ENCODE measurements around the gene PTF1A.
A peak's percentile ranks its signal among the peaks of the same experiment; 100 is the strongest.

PTF1A gene

GRCh38 chr10:23197416-23197861 is 5.3 kb downstream of the PTF1A start:
- H3K4me1 ChIP-seq (ENCODE audit: insufficient read depth, low read length, poor library complexity, severe bottlenecking): peaks cover 5% of the 10 kb centered on the region
- H3K27me3 ChIP-seq (ENCODE audit: insufficient read depth, low read length, poor library complexity, severe bottlenecking): peaks cover 1% of the 10 kb centered on the region
- no peaks in the 10 kb centered on the region for H3K9me2 ChIP-seq (replicated peaks; ENCODE audit: low read depth, low read length)

GRCh38 chr10:23198610-23198939 is 6.5 kb downstream of the PTF1A start:
- no peaks in the 10 kb centered on the region for H3K36me3 ChIP-seq (ENCODE audit: insufficient read depth, low read length)
- H3K4me1 ChIP-seq (ENCODE audit: insufficient read depth, low read length, poor library complexity, severe bottlenecking): peaks cover 5% of the 10 kb centered on the region
- no peaks in the 10 kb centered on the region for H4K20me1 ChIP-seq (ENCODE audit: insufficient read depth, low read length, poor library complexity, severe bottlenecking)
- H3K4me3 ChIP-seq (ENCODE audit: low read length, poor library complexity, severe bottlenecking): no peak overlapping the region
- no peaks in the 10 kb centered on the region for H3K9me2 ChIP-seq (replicated peaks; ENCODE audit: low read depth, low read length)
- no peak overlapping the region for H2AFZ ChIP-seq (ENCODE audit: low read length)
- no peak overlapping the region for H3K4me2 ChIP-seq (ENCODE audit: low read depth, low read length, poor library complexity, severe bottlenecking)
- H3K9me3 ChIP-seq (ENCODE audit: insufficient read depth, low read depth, low read length): no peaks in the 10 kb centered on the region
- H3K79me2 ChIP-seq (ENCODE audit: insufficient read depth, low read length): no peaks in the 10 kb centered on the region
- TF ChIP-seq CTCF (conservative IDR thresholded peaks at IDR 0.05; ENCODE audit: low read length) (no peak), EZH2phosphoT487 (IDR thresholded peaks at IDR 0.05; ENCODE audit: borderline replicate concordance) (no peak)
- H3F3A ChIP-seq (ENCODE audit: low read depth): no peaks in the 10 kb centered on the region
- no peak overlapping the region for H3K9ac ChIP-seq (ENCODE audit: low read depth, low read length, poor library complexity, severe bottlenecking)
- H3K27me3 ChIP-seq (ENCODE audit: insufficient read depth, low read length, poor library complexity, severe bottlenecking): peaks cover 5% of the 10 kb centered on the region

More at GRCh38 chr10:23197416-23197861, 5.3 kb downstream of the PTF1A start:
- Histone ChIP-seq H3K9me3 (ENCODE audit: insufficient read depth, low read depth, low read length) (no peaks in the 10 kb centered on the region), H3K4me2 (ENCODE audit: low read depth, low read length, poor library complexity, severe bottlenecking) (no peak overlapping the region), H3K36me3 (ENCODE audit: insufficient read depth, low read length) (no peaks in the 10 kb centered on the region), H4K20me1 (ENCODE audit: insufficient read depth, low read length, poor library complexity, severe bottlenecking) (no peaks in the 10 kb centered on the region), H3K4me3 (ENCODE audit: low read length, poor library complexity, severe bottlenecking) (no peak overlapping the region), H3K9ac (ENCODE audit: low read depth, low read length, poor library complexity, severe bottlenecking) (no peak overlapping the region), H2AFZ (ENCODE audit: low read length) (no peak overlapping the region), H3K79me2 (ENCODE audit: insufficient read depth, low read length) (no peaks in the 10 kb centered on the region), H3F3A (ENCODE audit: low read depth) (no peaks in the 10 kb centered on the region)
- TF ChIP-seq CTCF (conservative IDR thresholded peaks at IDR 0.05; ENCODE audit: low read length) (no peak), EZH2phosphoT487 (IDR thresholded peaks at IDR 0.05; ENCODE audit: borderline replicate concordance) (no peak)

- H2AFZ ChIP-seq (ENCODE audit: low read length): no peak overlapping the region
- peak overlapping the region; percentile 42 for H3K4me2 ChIP-seq (ENCODE audit: low read depth, low read length, poor library complexity, severe bottlenecking)
- TF ChIP-seq EZH2phosphoT487 (IDR thresholded peaks at IDR 0.05; ENCODE audit: borderline replicate concordance) (no peak), CTCF (conservative IDR thresholded peaks at IDR 0.05; ENCODE audit: low read length) (no peak)
- no peak overlapping the region for H3K4me3 ChIP-seq (ENCODE audit: low read length, poor library complexity, severe bottlenecking)
- no peak overlapping the region for H3K9ac ChIP-seq (ENCODE audit: low read depth, low read length, poor library complexity, severe bottlenecking)
- H3K36me3 ChIP-seq (ENCODE audit: insufficient read depth, low read length): no peaks in the 10 kb centered on the region
- H4K20me1 ChIP-seq (ENCODE audit: insufficient read depth, low read length, poor library complexity, severe bottlenecking): no peaks in the 10 kb centered on the region
- peaks cover 5% of the 10 kb centered on the region for H3K4me1 ChIP-seq (ENCODE audit: insufficient read depth, low read length, poor library complexity, severe bottlenecking)
- H3K79me2 ChIP-seq (ENCODE audit: insufficient read depth, low read length): no peaks in the 10 kb centered on the region
- no peaks in the 10 kb centered on the region for H3K9me3 ChIP-seq (ENCODE audit: insufficient read depth, low read depth, low read length)
- no peaks in the 10 kb centered on the region for H3F3A ChIP-seq (ENCODE audit: low read depth)
- peaks cover 5% of the 10 kb centered on the region for H3K27me3 ChIP-seq (ENCODE audit: insufficient read depth, low read length, poor library complexity, severe bottlenecking)
- no peaks in the 10 kb centered on the region for H3K9me2 ChIP-seq (replicated peaks; ENCODE audit: low read depth, low read length)
Observed at GRCh38 chr10:23198940-23199767, 7.0 kb downstream of the PTF1A start.
